Measurements from ENCODE around the gene CCDC138.
"Not testable (repeated sequence)": the region's sequence is repeated elsewhere in the genome, so short reads cannot be mapped to it uniquely, and the experiment has no call there.

CCDC138 gene

GRCh38 chr2:108786354-108787215 is at the start of gene CCDC138:
Gene CCDC138, plus strand, starts transcription at chr2:108786771. Its CDS starts 52 bp downstream, at chr2:108786823.
- Histone ChIP-seq H3K27me3 (replicated peaks; ENCODE audit: control insufficient read depth, insufficient read depth, low read length) (no peaks in the 10 kb centered on the region), H3K4me3 (replicated peaks; ENCODE audit: low read depth, low read length) (peak within 1 kb of the TSS; percentile 79), H3K36me3 (ENCODE audit: control insufficient read depth, insufficient read depth, low read length) (peaks cover 4% of the 10 kb centered on the region; the same call in 1 of the 2 replicates)
- no peak for TF ChIP-seq CTCF (IDR thresholded peaks at IDR 0.05; ENCODE audit: insufficient read depth, low read length, poor library complexity, severe bottlenecking)
- peak; percentile 93 for DNase-seq (ENCODE audit: extremely low read depth, insufficient read length)

- DNase-seq (ENCODE audit: extremely low read depth, insufficient read length); H3K36me3 ChIP-seq (ENCODE audit: control insufficient read depth, insufficient read depth, low read length); H3K27me3 ChIP-seq (replicated peaks; ENCODE audit: control insufficient read depth, insufficient read depth, low read length); H3K4me3 ChIP-seq (replicated peaks; ENCODE audit: low read depth, low read length): not testable (repeated sequence)
These were observed 28.6 kb upstream of the CCDC138 start for GRCh38 chr2:108757973-108758372.

GRCh38 chr2:108762618-108763017 is 24.0 kb upstream of the CCDC138 start:
- DNase-seq (ENCODE audit: extremely low read depth, insufficient read length); H3K27me3 ChIP-seq (replicated peaks; ENCODE audit: control insufficient read depth, insufficient read depth, low read length); H3K4me3 ChIP-seq (replicated peaks; ENCODE audit: low read depth, low read length): not testable (repeated sequence)
- peaks cover 13% of the 10 kb centered on the region for H3K36me3 ChIP-seq (ENCODE audit: control insufficient read depth, insufficient read depth, low read length)

- not testable (repeated sequence) for H3K27me3 ChIP-seq (replicated peaks; ENCODE audit: control insufficient read depth, insufficient read depth, low read length); H3K4me3 ChIP-seq (replicated peaks; ENCODE audit: low read depth, low read length); DNase-seq (ENCODE audit: extremely low read depth, insufficient read length)
- H3K36me3 ChIP-seq (ENCODE audit: control insufficient read depth, insufficient read depth, low read length), result peaks cover 13% of the 10 kb centered on the region
These were observed 19.9 kb upstream of the CCDC138 start for GRCh38 chr2:108766671-108767070.

GRCh38 chr2:108767859-108768258 is 18.7 kb upstream of the CCDC138 start:
- not testable (repeated sequence) for H3K27me3 ChIP-seq (replicated peaks; ENCODE audit: control insufficient read depth, insufficient read depth, low read length); H3K4me3 ChIP-seq (replicated peaks; ENCODE audit: low read depth, low read length); DNase-seq (ENCODE audit: extremely low read depth, insufficient read length)
- H3K36me3 ChIP-seq (ENCODE audit: control insufficient read depth, insufficient read depth, low read length), result peaks cover 14% of the 10 kb centered on the region

GRCh38 chr2:108776475-108776874 is 10.1 kb upstream of the CCDC138 start:
- Histone ChIP-seq H3K36me3 (ENCODE audit: control insufficient read depth, insufficient read depth, low read length) (peaks cover 3% of the 10 kb centered on the region; the same call in 1 of the 2 replicates), H3K4me3 (replicated peaks; ENCODE audit: low read depth, low read length) (peak overlapping the region; percentile 12), H3K27me3 (replicated peaks; ENCODE audit: control insufficient read depth, insufficient read depth, low read length) (no peaks in the 10 kb centered on the region)
- DNase-seq (ENCODE audit: extremely low read depth, insufficient read length), result peak; percentile 70
- no peak for TF ChIP-seq CTCF (IDR thresholded peaks at IDR 0.05; ENCODE audit: insufficient read depth, low read length, poor library complexity, severe bottlenecking)

- no peak for DNase-seq (ENCODE audit: extremely low read depth, insufficient read length)
- H3K27me3 ChIP-seq (replicated peaks; ENCODE audit: control insufficient read depth, insufficient read depth, low read length), result no peaks in the 10 kb centered on the region
- H3K36me3 ChIP-seq (ENCODE audit: control insufficient read depth, insufficient read depth, low read length), result peaks cover 4% of the 10 kb centered on the region; the same call in 1 of the 2 replicates
- no peak for TF ChIP-seq CTCF (IDR thresholded peaks at IDR 0.05; ENCODE audit: insufficient read depth, low read length, poor library complexity, severe bottlenecking)
- no peak overlapping the region for H3K4me3 ChIP-seq (replicated peaks; ENCODE audit: low read depth, low read length)
These were observed 7.7 kb upstream of the CCDC138 start for GRCh38 chr2:108778857-108779256.

Measured in GM06990 (cell line).